H9 (cell line): ENCODE measurements around the gene APBA2. TPM values are rescaled to one million over a fixed set of nuclear protein-coding genes. Genes with fewer than 3 reads are reported as not detected.

ENCODE experiments used
- DNase-seq: peaks from one replicate; pipeline ENCODE4 v3.0.0-alpha.2; 2017
- H2AFZ ChIP-seq: one replicate; pipeline ENCODE4 v1.6.1; 2013; ENCODE audit warnings: mild to moderate bottlenecking, low read length, control low read depth, moderate library complexity
- H2AK5ac ChIP-seq: 2 replicates; pipeline ENCODE4 v1.6.1; 2013; ENCODE audit warnings: low read length, control low read depth, mixed read lengths; ENCODE audit not compliant: insufficient read length
- H2BK120ac ChIP-seq: one replicate; pipeline ENCODE4 v1.6.1; 2013; ENCODE audit warnings: low read depth, mild to moderate bottlenecking, low read length, control low read depth, inconsistent platforms; ENCODE audit not compliant: poor library complexity, severe bottlenecking
- H2BK12ac ChIP-seq: 2 replicates; pipeline ENCODE4 v1.6.1; 2013; ENCODE audit warnings: low read length, control low read depth, mixed read lengths, low read depth; ENCODE audit not compliant: insufficient read length
- H2BK15ac ChIP-seq: 2 replicates; pipeline ENCODE4 v1.6.1; 2013; ENCODE audit warnings: low read depth, low read length, control low read depth
- H2BK20ac ChIP-seq: one replicate; pipeline ENCODE4 v1.6.1; 2013; ENCODE audit warnings: low read depth, mild to moderate bottlenecking, low read length, control low read depth, inconsistent platforms; ENCODE audit not compliant: poor library complexity, severe bottlenecking
- H2BK5ac ChIP-seq: 2 replicates; pipeline ENCODE4 v1.6.1; 2013; ENCODE audit warnings: low read length, control low read depth, mixed read lengths; ENCODE audit not compliant: insufficient read length
- H3K14ac ChIP-seq: 2 replicates; pipeline ENCODE4 v1.6.1; 2013; ENCODE audit warnings: low read length, control low read depth; ENCODE audit not compliant: insufficient read depth
- H3K18ac ChIP-seq: 2 replicates; pipeline ENCODE4 v1.6.1; 2013; ENCODE audit warnings: low read depth, mild to moderate bottlenecking, mixed read lengths, low read length, control low read depth; ENCODE audit not compliant: insufficient read length
- H3K23ac ChIP-seq: 2 replicates; pipeline ENCODE4 v1.6.1; 2013; ENCODE audit warnings: low read length, control low read depth, mixed read lengths, low read depth; ENCODE audit not compliant: insufficient read length
- H3K23me2 ChIP-seq: 2 replicates; pipeline ENCODE4 v1.6.1; 2013; ENCODE audit warnings: low read depth, mild to moderate bottlenecking, mixed read lengths, low read length, control low read depth; ENCODE audit not compliant: insufficient read length, poor library complexity, severe bottlenecking
- H3K27ac ChIP-seq: 2 replicates; pipeline ENCODE4 v1.5.1; 2013; ENCODE audit warnings: low read length, control low read depth, mixed read lengths, low read depth; ENCODE audit not compliant: insufficient read length
- H3K27me3 ChIP-seq: 2 replicates; pipeline ENCODE4 v1.6.1; 2013; ENCODE audit warnings: low read length, control low read depth, inconsistent platforms; ENCODE audit not compliant: insufficient read depth
- H3K4ac ChIP-seq: 2 replicates; pipeline ENCODE4 v1.6.1; 2013; ENCODE audit warnings: low read depth, mild to moderate bottlenecking, control low read depth, inconsistent platforms, low read length, moderate library complexity
- H3K4me1 ChIP-seq: 2 replicates; pipeline ENCODE4 v1.6.1; 2013; ENCODE audit warnings: low read length, control low read depth, inconsistent platforms; ENCODE audit not compliant: insufficient read depth
- H3K4me2 ChIP-seq: 2 replicates; pipeline ENCODE4 v1.6.1; 2013; ENCODE audit warnings: low read length, control low read depth, mixed read lengths; ENCODE audit not compliant: insufficient read length, insufficient read depth
- H3K56ac ChIP-seq: 2 replicates; pipeline ENCODE4 v1.6.1; 2013; ENCODE audit warnings: low read depth, mild to moderate bottlenecking, mixed read lengths, low read length, control low read depth; ENCODE audit not compliant: insufficient read length
- H3K79me1 ChIP-seq: 2 replicates; pipeline ENCODE4 v1.6.1; 2013; ENCODE audit warnings: low read depth, mild to moderate bottlenecking, moderate library complexity, low read length, control low read depth, inconsistent platforms; ENCODE audit not compliant: insufficient read depth, poor library complexity, severe bottlenecking
- H3K79me2 ChIP-seq: 2 replicates; pipeline ENCODE4 v1.6.1; 2013; ENCODE audit warnings: low read length, control low read depth, inconsistent platforms; ENCODE audit not compliant: insufficient read depth
- H3K9ac ChIP-seq: 2 replicates; pipeline ENCODE4 v1.6.1; 2013; ENCODE audit warnings: low read length, control low read depth, mixed read lengths; ENCODE audit not compliant: insufficient read length; ENCODE audit errors: extremely low read depth
- H3K9me3 ChIP-seq: one replicate; pipeline ENCODE4 v1.6.1; 2013; ENCODE audit warnings: low read depth, low read length, inconsistent platforms; ENCODE audit not compliant: control insufficient read depth
- H3T11ph ChIP-seq: one replicate; pipeline ENCODE4 v1.6.1; 2013; ENCODE audit warnings: mild to moderate bottlenecking, low read length, control low read depth, inconsistent platforms
- H4K20me1 ChIP-seq: one replicate; pipeline ENCODE4 v1.6.1; 2013; ENCODE audit not compliant: control insufficient read depth, insufficient read length, insufficient read depth
- H4K5ac ChIP-seq: 2 replicates; pipeline ENCODE4 v1.6.1; 2013; ENCODE audit warnings: low read depth, mild to moderate bottlenecking, mixed read lengths, low read length, control low read depth; ENCODE audit not compliant: insufficient read length
- H4K8ac ChIP-seq: replicated peaks from 2 replicates; pipeline ENCODE4 v1.6.1; 2013; ENCODE audit warnings: low read length, control low read depth, mixed read lengths, low read depth; ENCODE audit not compliant: insufficient read length
- H4K91ac ChIP-seq: 2 replicates; pipeline ENCODE4 v1.6.1; 2013; ENCODE audit warnings: low read depth, mild to moderate bottlenecking, moderate library complexity, mixed read lengths, low read length, control low read depth; ENCODE audit not compliant: insufficient read length
- H3K27ac Mint-ChIP-seq, 3 experiments: 2 replicates in 2 of 3; 3 replicates in 1 of 3; pipeline ENCODE4 v1.8.0; 2020 to 2021; ENCODE audit warnings: mixed read lengths in 3 of 3, mild to moderate bottlenecking in 1 of 3, moderate library complexity in 1 of 3
- H3K27me3 Mint-ChIP-seq: 2 replicates; pipeline ENCODE4 v1.8.0; 2021; ENCODE audit warnings: low read depth, mild to moderate bottlenecking, moderate library complexity, mixed read lengths
- H3K36me3 Mint-ChIP-seq, 3 experiments: 2 replicates in 2 of 3; 3 replicates in 1 of 3; pipeline ENCODE4 v1.8.0; 2020 to 2021; ENCODE audit warnings: low read depth in 3 of 3, mixed read lengths in 3 of 3; ENCODE audit not compliant: insufficient read depth in 1 of 3
- H3K4me1 Mint-ChIP-seq, 2 experiments: 2 replicates each; pipeline ENCODE4 v1.8.0; 2020; ENCODE audit warnings: mixed read lengths in 2 of 2
- H3K4me3 Mint-ChIP-seq, 2 experiments: 2 replicates in 1 of 2; 3 replicates in 1 of 2; pipeline ENCODE4 v1.8.0; 2020 to 2021; ENCODE audit warnings: mild to moderate bottlenecking in 2 of 2, mixed read lengths in 2 of 2, moderate library complexity in 1 of 2
- H3K9me3 Mint-ChIP-seq, 2 experiments: 2 replicates in 1 of 2; 3 replicates in 1 of 2; pipeline ENCODE4 v1.8.0; 2020; ENCODE audit warnings: mild to moderate bottlenecking in 2 of 2, mixed read lengths in 2 of 2, moderate library complexity in 1 of 2
- WGBS: extraction: QIAGEN DNeasy Blood & Tissue Kit; methylation state at CpG from one replicate; pipeline ENCODE4 v1.1.7; 2013; ENCODE audit warnings: missing lambda C conversion rate, low lambda C conversion rate, mixed read lengths; ENCODE audit not compliant: insufficient read length; ENCODE audit errors: extremely low coverage; 5-methylcytosine and 5-hydroxymethylcytosine counted together
- total RNA-seq: library from RNA; stranded (reverse); gene quantifications from 2 replicates; pipeline ENCODE4 v1.2.1, GENCODE V29; 2021
- TF ChIP-seq, protein P1 (sequence below): fragments of 200-600 bp; sonication (generic); conservative IDR thresholded peaks from 3 replicates; pipeline ENCODE4 v1.8.0; 2021; ENCODE audit warnings: antibody characterized with exemption, mild to moderate bottlenecking

Gene APBA2
- total RNA-seq, 1 experiment from 2014 or later = 14.3 TPM

DNA sequence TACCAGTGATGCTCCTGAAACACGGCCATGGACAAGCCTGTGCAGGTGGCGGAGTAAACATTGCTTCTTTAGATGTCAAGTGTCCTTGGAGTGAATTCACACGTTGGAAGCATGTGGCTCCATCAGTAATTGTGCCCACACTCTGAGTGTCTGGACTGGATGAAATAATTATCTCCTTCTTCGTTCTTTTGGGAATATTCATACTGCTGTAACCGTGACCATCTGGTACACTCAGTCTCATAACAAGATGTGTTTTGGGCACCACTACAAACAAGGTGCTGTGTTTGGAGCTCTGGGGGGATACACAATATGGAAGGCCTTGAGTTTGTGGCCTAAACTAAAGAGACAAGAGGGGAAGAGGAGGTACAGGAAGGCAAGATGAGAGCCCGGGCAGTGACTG lies 165.6 kb downstream of the APBA2 start:
- no peak overlapping the region for H2AK5ac ChIP-seq
- no peak overlapping the region for H3K4me2 ChIP-seq
- Mint-ChIP-seq H3K4me1 (peaks cover 4 to 16% of the 10 kb centered on the region in 2 experiments), H3K27me3 (no peaks in the 10 kb centered on the region), H3K4me3 (no peak overlapping the region), H3K9me3 (peaks cover 9 to 13% of the 10 kb centered on the region in 2 experiments; a peak in 3 of 5 replicates), H3K36me3 (peaks cover 5 to 11% (median 7%) of the 10 kb centered on the region in 3 experiments; a peak in 6 of 7 replicates), H3K27ac (peak overlapping the region in 1 of 3 experiments; percentile 6; a peak in 1 of 7 replicates)
- no peak overlapping the region for H2BK120ac ChIP-seq
- no peak overlapping the region for H4K5ac ChIP-seq
- no peak overlapping the region for H2BK5ac ChIP-seq
- no peak overlapping the region for H2AFZ ChIP-seq
- no peak overlapping the region for H3K23ac ChIP-seq
- H3K79me1 ChIP-seq = no peaks in the 10 kb centered on the region
- H3K27ac ChIP-seq = no peak overlapping the region
- H3K9me3 ChIP-seq = no peaks in the 10 kb centered on the region
- no peaks in the 10 kb centered on the region for H3K23me2 ChIP-seq
- H2BK12ac ChIP-seq = no peak overlapping the region
- no peak overlapping the region for H2BK15ac ChIP-seq
- no peak overlapping the region for H3T11ph ChIP-seq
- no peaks in the 10 kb centered on the region for H3K27me3 ChIP-seq
- no peak overlapping the region for H3K9ac ChIP-seq
- no peak overlapping the region for H3K18ac ChIP-seq
- no peak overlapping the region for H4K8ac ChIP-seq
- no peak overlapping the region for H3K14ac ChIP-seq
- no CpG with 5 or more reads among the region's 6 CpGs for whole genome bisulfite sequencing
- H3K79me2 ChIP-seq = no peaks in the 10 kb centered on the region
- no peak overlapping the region for H3K56ac ChIP-seq
- no peak overlapping the region for H4K91ac ChIP-seq
- H3K4ac ChIP-seq = no peak overlapping the region
- H4K20me1 ChIP-seq = no peaks in the 10 kb centered on the region
- peaks cover 4% of the 10 kb centered on the region; the same call in 1 of the 2 replicates for H3K4me1 ChIP-seq
- TF ChIP-seq, protein P1, sequence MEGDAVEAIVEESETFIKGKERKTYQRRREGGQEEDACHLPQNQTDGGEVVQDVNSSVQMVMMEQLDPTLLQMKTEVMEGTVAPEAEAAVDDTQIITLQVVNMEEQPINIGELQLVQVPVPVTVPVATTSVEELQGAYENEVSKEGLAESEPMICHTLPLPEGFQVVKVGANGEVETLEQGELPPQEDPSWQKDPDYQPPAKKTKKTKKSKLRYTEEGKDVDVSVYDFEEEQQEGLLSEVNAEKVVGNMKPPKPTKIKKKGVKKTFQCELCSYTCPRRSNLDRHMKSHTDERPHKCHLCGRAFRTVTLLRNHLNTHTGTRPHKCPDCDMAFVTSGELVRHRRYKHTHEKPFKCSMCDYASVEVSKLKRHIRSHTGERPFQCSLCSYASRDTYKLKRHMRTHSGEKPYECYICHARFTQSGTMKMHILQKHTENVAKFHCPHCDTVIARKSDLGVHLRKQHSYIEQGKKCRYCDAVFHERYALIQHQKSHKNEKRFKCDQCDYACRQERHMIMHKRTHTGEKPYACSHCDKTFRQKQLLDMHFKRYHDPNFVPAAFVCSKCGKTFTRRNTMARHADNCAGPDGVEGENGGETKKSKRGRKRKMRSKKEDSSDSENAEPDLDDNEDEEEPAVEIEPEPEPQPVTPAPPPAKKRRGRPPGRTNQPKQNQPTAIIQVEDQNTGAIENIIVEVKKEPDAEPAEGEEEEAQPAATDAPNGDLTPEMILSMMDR = no peak
- no peak overlapping the region for H2BK20ac ChIP-seq
- no peak for DNase-seq
